Ectodermal cell (in vitro differentiated cells): ENCODE measurements around the gene DOCK6.
"Not testable (repeated sequence)": the region's sequence is repeated elsewhere in the genome, so short reads cannot be mapped to it uniquely, and the experiment has no call there.

Source experiments
- H3K27ac ChIP-seq: 2 replicates; pipeline ENCODE4 v1.7.0; 2013; ENCODE audit warnings: mild to moderate bottlenecking, low read depth, low read length; ENCODE audit not compliant: insufficient read depth, poor library complexity, severe bottlenecking
- H3K27me3 ChIP-seq: 2 replicates; pipeline ENCODE4 v1.7.0; 2013; ENCODE audit warnings: mild to moderate bottlenecking, low read length; ENCODE audit not compliant: insufficient read depth, control insufficient read depth, poor library complexity, severe bottlenecking
- H3K36me3 ChIP-seq: one replicate; pipeline ENCODE4 v1.7.0; 2013; ENCODE audit warnings: low read length; ENCODE audit not compliant: control insufficient read depth, insufficient read depth
- H3K4me1 ChIP-seq: one replicate; pipeline ENCODE4 v1.7.0; 2013; ENCODE audit warnings: low read length; ENCODE audit not compliant: control insufficient read depth, insufficient read depth
- H3K4me3 ChIP-seq: 2 replicates; pipeline ENCODE4 v1.7.0; 2013; ENCODE audit warnings: low read depth, low read length, control low read depth; ENCODE audit not compliant: insufficient read depth
- H3K9me3 ChIP-seq: 2 replicates; pipeline ENCODE4 v1.7.0; 2013; ENCODE audit warnings: mild to moderate bottlenecking, low read length, moderate library complexity; ENCODE audit not compliant: control insufficient read depth
- WGBS, 2 experiments: methylation state at CpG; one replicate each; pipeline ENCODE4 v1.1.7; 2013; ENCODE audit warnings: missing lambda C conversion rate in 2 of 2; 5-methylcytosine and 5-hydroxymethylcytosine counted together

DOCK6 gene

DNA sequence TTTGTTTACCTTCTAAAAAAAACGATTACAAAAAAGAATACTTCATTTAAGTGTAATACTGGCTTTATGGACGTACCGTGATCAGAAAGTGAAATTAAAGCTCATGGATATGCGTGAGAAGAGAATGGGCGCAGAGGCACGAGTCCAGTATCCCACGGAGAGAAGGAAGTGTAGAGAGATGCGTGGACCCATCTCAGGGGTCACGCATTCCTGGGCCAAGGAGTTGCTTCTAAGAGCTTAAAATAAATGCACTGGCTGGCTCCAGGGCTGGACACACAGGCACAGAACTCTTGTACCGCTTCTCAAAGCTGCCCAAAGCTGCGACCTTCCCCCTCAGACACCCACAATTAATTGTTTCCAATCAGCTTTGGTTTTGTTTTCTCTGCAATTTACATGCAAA is 98.0 kb downstream of the DOCK6 start:
- Histone ChIP-seq H3K27ac (no peak overlapping the region), H3K27me3 (no peaks in the 10 kb centered on the region), H3K4me3 (no peak overlapping the region), H3K36me3 (peaks cover 4% of the 10 kb centered on the region), H3K9me3 (no peaks in the 10 kb centered on the region), H3K4me1 (no peaks in the 10 kb centered on the region)
- WGBS, 2 experiments: 92 to 94% methylated on average over 10 to 11 of the region's 11 CpGs

DNA sequence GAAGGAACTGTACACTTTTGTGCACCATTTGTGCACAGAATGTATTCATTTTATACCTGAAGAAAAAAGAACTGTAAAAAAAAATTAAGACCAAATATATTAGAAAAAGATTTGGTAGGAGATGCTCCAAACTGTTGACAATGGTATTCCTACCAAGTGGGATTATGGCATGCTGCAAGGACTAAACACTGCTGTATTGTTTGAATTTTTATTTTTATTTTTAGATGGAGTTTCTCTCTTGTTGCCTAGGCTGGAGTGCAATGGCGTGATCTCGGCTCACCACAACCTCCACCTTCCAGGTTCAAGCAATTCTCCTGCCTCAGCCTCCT is 101.9 kb downstream of the DOCK6 start:
- H3K27ac ChIP-seq, H3K36me3 ChIP-seq, H3K27me3 ChIP-seq, H3K4me1 ChIP-seq, H3K4me3 ChIP-seq, H3K9me3 ChIP-seq: not testable (repeated sequence)
- WGBS, 2 experiments: 83 to 100% methylated on average over 2 of the region's 2 CpGs

DNA sequence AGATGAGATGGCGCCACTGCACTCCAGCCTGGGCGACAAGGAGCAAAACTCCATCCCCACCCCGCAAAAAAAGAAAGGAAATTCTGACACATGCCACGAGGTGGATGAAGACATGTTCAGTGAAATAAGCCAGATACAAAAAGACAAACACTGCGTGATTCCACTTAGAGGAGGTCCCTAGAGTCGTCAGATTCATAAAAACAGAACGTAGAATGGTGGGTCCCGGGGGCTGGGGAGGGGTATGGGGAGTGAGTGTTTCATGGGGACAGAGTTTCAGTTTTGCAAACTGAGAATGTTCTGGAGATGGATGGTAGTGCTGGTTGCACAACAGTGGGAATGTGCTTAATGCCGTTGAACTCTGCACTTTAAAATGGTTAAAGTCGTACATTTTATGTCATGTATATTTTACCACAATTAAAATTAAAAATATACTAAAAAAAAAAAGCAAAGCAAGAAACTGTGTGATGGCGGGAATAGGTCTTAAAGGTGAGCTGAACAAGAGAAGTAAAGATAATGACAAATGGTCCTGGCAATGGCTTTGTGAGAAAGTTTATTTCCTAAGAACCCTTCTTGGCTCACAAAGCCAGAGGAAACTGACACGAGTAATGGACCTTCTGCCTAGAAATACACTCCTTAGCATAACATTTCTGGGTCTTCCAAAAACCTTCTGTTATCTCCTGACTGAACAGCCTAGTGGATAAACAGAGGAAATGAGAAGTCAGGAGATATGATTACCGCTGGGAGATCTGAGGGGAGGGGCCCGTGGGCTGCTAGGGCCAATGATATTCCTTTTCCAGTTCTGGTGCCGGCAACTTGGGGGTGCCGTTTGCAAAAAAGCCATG is 102.5 kb downstream of the DOCK6 start:
- H3K4me3 ChIP-seq: no peak overlapping the region
- whole genome bisulfite sequencing, 2 experiments: 90 to 92% methylated on average over 14 to 16 of the region's 16 CpGs
- H3K4me1 ChIP-seq: no peaks in the 10 kb centered on the region
- H3K9me3 ChIP-seq: no peaks in the 10 kb centered on the region
- no peaks in the 10 kb centered on the region for H3K36me3 ChIP-seq
- H3K27me3 ChIP-seq: no peaks in the 10 kb centered on the region
- no peak overlapping the region for H3K27ac ChIP-seq

DNA sequence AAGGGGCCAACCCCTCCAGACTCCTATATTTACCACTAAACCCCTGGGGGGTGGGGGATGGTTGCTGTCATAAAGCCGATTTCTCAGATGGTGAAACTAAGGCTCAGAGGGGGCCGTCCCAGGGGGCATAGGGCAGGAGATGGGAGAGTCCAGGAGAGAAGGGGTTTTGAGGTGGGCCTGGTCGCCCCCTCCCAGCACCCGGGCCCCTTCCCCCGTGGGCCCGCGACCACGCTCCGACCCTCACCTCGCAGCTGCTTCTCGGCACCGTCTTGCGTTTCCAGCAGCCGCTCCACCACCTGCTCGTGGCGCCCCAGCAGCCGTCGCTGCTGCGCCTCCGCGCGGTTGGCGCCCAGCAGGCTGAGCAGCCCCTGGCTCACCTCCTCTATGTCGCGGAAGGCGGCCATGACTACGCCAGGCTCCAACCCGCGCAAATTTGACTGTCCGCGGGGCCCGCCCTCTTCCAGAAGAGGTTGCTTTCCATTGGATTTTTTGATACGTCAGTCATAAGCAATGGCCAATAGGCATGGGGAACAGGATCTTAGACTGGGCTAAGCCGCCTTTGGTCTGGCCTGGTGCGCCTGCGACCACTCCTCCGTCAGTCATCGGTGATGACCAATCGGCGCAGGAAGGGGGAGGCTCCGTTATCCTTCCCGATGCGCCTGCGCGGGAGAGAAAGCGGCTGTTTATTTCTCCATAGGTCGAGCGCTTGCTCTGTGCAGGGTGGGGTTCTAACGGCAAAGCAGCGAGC is 106.8 kb downstream of the DOCK6 start, which contains the start of gene SPC24:
Gene SPC24 (minus strand): TSS at position 410 of the 748 bp plus-strand sequence. CDS start 6 bp downstream, at position 404.
- 0 to 1% methylated on average over 50 of the region's 50 CpGs for WGBS, 2 experiments
- Histone ChIP-seq H3K9me3 (no peaks in the 10 kb centered on the region), H3K36me3 (no peaks in the 10 kb centered on the region), H3K4me1 (no peaks in the 10 kb centered on the region), H3K4me3 (peak within 1 kb of the TSS; percentile 99), H3K27ac (no peak within 1 kb of the TSS), H3K27me3 (no peaks in the 10 kb centered on the region)

DNA sequence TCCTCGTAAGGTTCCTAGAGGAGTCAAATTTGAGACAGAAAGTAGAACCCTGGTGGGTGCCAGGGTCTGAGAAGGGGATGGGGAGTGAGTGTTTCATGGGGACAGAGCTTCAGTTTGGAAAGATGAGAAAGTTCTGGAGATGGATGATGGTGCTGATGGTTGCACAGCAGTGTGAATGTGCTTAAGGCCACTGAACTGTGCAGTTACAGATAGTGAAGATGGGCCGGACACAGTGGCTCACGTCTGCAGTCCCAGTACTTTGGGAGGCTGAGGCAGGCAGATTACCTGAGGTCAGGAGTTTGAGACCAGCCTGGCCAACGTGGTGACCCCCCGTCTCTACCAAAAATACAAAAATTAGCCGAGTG is 107.7 kb downstream of the DOCK6 start:
- Histone ChIP-seq H3K27ac (no peak overlapping the region), H3K9me3 (no peaks in the 10 kb centered on the region), H3K4me1 (no peaks in the 10 kb centered on the region), H3K27me3 (no peaks in the 10 kb centered on the region), H3K36me3 (no peaks in the 10 kb centered on the region), H3K4me3 (peak overlapping the region; percentile 99)
- 63 to 64% methylated on average over 6 of the region's 6 CpGs for WGBS, 2 experiments

GRCh38 chr19:11152318-11153062 is 109.8 kb downstream of the DOCK6 start:
- H3K27ac ChIP-seq: no peak overlapping the region
- peaks cover 6% of the 10 kb centered on the region for H3K36me3 ChIP-seq
- H3K4me1 ChIP-seq: no peaks in the 10 kb centered on the region
- no peak overlapping the region for H3K4me3 ChIP-seq
- 95 to 96% methylated on average over 11 of the region's 11 CpGs for WGBS, 2 experiments
- no peaks in the 10 kb centered on the region for H3K27me3 ChIP-seq
- no peaks in the 10 kb centered on the region for H3K9me3 ChIP-seq

DNA sequence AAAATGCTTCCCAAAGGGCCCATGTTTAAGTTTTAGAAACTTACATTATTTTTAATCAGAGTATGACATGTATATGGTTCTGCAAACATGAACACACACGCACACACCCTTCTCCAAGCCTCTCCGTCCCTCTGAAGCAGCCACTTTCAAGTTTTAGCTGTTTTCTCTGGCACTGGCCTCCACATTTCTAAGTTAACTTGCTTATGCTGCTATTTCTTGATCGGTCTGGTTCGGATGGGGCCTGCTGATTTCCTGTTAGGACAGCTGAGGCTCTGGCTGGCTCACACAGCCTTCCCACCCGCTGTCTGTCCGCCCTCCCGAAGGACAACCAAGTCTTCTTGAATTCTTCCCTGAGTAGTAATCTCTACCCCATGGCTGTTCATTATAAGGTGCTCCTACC is 111.1 kb downstream of the DOCK6 start:
- H3K9me3 ChIP-seq: no peaks in the 10 kb centered on the region
- WGBS, 2 experiments: 95 to 96% methylated on average over 7 of the region's 7 CpGs
- no peaks in the 10 kb centered on the region for H3K4me1 ChIP-seq
- H3K27ac ChIP-seq: no peak overlapping the region
- no peaks in the 10 kb centered on the region for H3K27me3 ChIP-seq
- no peak overlapping the region for H3K4me3 ChIP-seq
- H3K36me3 ChIP-seq: peaks cover 13% of the 10 kb centered on the region
